Stimulated activated CD4-positive, alpha-beta T cell treated with anti-CD3 and anti-CD28 coated beads, Interleukin-4, amount 100 ng/mL, for 48 hours (primary cell): ENCODE data around the gene CST11.
"Not testable (repeated sequence)": the region's sequence is repeated elsewhere in the genome, so short reads cannot be mapped to it uniquely, and the experiment has no call there.

Experiments
- DNase-seq, 2 donors: peaks; one replicate each; pipeline ENCODE4 v3.0.0-alpha.2; 2020; ENCODE audit warnings: low read depth in 2 of 2

CST11 gene, protein sequence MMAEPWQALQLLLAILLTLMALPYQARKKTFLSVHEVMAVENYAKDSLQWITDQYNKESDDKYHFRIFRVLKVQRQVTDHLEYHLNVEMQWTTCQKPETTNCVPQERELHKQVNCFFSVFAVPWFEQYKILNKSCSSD

DNA sequence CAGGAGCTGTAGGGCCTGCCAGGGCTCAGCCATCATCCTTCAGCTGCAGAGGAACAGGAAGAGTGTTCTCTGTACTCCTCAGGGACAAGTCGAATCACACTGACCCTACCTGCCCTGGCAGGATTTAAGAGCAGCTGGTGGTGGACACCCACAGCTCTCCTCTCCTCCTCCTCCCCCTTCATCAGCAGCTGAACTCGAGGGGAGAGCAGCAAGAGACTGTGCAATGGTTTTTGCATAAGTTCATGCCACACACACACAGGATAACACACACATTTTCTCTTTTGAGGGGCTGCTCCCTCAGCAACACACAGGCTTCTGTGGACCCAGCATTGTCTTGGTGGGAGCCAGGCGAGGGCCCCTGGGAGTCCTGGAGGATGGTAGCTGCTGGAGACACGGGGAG is at the start of gene CST11:
CST11 (minus strand) TSS at position 101 of the 400 bp plus-strand sequence; CDS start at position 36, 65 bp downstream.
- no peak for DNase-seq

DNA sequence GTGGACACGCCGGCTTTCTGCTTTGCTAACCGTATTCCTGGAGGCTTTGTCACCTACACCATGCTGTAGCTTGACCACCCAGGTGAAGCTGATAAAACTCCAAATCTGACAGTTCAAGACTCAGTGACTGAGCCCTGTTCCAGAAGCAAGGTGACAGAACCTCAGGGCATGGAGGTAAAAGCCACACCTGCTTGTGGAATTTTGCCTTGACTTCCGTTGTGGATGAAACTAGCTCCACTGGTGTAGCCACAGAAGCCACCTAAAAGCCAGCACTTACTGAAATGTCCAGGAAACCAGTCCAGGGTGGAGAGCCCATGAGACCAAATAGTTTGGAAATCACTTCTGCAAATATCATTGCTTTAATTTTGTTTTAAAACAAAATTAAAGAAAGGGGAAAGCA is 49.2 kb upstream of the CST11 start:
- no peak for DNase-seq

DNA sequence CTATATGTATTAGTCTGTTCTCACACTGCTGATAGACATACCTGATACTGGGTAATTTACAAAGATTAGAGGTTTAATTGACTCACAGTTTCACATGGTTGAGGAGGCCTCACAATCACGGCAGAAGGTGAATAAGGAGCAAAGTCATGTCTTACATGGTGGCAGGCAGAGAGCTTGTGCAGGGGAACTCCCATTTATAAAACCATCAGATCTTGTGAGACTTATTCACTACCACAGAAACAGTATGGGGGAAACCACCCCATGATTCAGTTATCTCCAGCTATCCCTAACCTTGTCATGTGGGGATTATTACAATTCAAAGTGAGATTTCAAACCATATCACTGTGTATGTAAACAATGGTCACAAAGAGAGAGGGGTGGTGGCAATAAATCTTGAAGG is 44.9 kb upstream of the CST11 start:
- DNase-seq, result peak in 1 of 2 donors; percentile 16

DNA sequence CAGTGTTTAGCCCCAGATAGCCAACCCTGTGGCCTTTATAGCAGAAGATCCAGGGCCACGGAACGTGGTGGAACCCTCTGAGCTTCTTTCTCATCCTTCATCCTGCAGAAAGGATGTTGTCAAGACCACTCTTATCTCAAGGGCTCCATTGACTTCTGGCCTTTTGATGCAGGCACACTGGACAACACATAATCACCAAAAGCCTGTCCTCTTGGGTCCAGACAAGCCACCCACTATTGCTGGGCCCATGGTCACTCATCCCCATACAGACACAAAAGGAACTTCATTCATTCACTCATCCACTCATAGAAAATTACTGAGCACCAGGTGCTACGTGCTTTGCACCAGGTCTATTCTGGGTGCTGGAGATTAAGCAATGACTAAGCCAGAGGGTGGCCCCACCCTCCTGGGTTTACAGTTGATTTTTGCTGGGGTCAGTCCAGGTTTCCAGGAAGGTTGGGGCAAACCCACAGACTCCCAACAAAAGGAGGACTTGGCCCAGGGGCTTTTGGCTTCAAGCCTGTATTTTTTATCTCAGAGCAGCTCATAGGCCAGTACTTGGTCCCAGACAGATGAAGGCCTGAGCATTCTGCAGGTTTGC is 40.6 kb upstream of the CST11 start:
- no peak for DNase-seq

DNA sequence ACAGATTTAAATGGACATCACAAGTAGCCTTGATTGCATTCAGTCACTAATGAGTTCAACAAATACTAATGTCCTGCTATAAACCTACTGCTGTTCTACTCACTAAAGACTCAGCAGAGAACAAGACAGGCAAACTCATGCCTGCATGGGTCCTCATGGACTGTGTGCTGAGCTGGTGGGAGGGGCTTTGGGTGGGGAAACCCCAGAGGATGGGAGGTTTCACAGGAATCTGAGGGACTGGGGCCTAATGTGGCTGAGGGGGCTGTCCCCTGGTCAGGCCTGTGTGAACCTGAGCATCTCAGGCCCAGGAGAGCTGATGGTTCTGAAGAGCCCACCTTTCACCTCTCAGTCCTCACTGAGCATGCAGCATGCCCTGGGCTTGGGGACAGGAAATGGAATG is 39.6 kb upstream of the CST11 start:
- no peak for DNase-seq

DNA sequence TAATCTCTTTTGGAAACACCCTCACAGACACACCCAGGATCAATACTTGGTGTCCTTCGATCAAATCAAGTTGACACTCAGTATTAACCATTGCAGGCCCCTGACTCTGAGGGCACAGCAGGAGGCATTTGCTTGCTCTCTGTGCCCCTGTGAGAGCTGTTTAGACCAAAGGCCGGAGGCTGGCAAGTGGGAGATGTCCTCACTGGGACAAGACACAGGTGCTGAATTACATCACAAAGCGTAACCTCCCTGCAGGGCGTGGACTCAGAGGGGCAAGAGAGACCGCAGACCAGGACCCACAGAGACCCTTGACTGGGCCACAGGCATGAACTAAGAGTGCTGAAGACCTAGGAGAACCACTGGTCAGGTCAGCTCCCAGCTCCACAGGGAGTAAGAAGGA is 38.1 kb upstream of the CST11 start, which contains the start of gene CST8:
CST8 (plus strand) TSS at position 301 of the 400 bp plus-strand sequence. CDS start 551 bp downstream, outside the sequence.
- no peak for DNase-seq

DNA sequence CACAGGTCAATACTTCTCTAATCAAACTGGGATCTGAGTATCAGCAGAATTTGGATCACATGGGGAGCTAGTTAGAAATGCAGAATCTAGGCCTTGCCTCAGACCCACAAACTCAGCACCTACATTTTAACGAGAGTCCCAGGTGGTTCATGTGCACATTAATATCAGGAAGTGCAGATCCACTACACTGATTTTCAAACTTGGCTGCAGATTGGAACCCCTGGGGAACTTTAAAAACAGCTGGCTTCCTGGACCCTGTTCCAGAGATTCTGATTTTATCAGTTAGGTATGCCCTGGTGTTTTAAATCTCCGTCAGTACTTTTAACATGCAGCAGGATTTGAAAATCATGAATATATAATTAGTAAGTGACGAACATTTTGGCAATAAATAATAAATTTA is 36.3 kb upstream of the CST11 start:
- DNase-seq, result no peak

DNA sequence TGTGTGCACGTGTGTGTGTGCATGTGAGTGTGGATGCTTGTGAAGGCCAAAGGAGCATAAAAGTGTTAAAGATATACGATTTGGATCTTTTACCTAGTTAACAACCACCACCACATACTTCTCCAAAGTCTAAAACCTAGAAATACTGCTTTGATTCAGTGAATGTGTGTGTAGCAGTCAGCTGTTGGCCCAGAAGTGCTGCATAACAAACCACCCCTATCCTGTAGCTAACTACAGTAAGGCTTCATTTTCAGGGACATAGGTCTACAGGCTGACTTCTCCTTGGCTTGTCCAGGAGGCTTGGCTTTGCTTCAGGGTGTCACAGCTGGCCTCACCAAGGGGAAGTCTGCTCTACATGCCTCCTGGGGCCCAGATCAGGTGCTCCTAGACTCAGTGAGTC is 35.8 kb upstream of the CST11 start:
- no peak for DNase-seq

DNA sequence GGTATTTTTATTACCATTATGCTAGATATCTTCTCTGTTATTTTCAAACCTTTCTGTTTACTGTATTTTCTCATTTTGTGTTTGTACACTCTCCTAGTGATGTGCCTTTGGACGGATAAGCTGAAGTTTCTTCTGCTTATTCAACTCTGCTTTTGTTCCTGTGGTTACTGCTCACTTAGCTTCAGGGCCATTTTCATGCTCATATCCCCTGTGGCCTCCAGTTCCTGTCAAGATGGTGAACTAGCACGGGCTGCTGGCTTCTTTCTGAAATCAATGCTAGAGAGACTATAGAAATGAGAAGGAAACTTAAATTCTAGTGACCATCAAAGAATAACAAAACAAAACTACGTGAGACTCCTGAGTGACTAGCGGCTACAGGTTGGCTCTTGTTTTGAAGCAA is 31.4 kb upstream of the CST11 start:
- no peak for DNase-seq

DNA sequence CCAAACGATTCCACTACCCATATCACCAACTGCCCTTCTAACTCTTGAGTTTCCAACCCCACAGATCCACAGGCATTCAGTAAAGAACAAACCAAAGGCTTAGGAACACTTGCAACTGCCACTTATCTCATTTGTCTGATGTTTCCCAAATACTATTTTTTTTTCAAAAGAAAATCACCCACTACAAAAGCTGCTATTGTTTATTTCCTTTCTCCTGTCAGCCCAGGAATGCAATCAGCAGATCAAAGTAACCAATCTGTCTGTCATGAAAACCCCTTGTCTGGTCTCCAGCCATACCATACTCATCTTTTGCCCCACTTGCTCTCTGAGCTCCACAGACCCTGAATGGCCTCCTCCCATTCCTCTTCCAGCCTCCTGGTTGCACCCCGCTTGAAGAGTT is 29.5 kb upstream of the CST11 start:
- DNase-seq, result no peak

DNA sequence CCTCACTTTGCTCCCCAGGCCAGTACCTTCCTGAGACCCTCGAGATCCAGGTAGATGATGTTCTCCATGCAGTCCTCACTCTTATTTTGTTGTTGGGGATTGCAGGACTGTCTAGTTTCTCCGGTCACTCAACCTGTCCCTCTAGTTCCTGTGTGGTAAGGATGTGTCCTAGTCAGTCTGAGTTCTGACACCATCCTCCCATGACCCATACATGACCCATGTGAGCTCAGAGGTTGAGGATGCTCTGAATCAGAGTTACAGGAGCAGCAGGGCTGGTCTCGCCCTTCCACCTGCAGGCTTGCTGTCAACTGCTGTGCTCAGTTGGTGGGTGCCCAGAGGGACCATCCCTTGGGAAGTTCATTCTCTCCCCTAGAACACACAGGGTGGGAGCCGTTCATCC is 26.4 kb upstream of the CST11 start:
- DNase-seq, result no peak

DNA sequence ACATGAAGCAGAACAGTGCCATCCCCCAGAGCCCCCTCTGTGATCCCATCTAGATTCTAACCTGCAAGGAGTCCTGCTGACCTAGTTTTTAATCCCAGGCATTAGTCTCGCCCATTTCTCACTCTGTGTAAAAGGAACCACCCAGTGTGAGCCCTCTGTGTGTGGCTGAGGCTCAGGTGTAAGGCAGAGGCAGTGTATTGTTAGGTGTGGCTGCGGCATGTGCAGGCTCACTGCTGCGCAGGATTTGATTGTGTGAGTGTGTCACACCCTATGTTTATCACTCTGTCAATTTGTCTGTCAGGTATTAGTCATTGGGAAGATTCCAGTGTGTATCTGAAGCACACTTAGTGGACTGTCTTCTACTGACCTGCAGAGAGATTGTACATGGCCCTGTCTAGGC is 24.5 kb upstream of the CST11 start:
- no peak for DNase-seq

DNA sequence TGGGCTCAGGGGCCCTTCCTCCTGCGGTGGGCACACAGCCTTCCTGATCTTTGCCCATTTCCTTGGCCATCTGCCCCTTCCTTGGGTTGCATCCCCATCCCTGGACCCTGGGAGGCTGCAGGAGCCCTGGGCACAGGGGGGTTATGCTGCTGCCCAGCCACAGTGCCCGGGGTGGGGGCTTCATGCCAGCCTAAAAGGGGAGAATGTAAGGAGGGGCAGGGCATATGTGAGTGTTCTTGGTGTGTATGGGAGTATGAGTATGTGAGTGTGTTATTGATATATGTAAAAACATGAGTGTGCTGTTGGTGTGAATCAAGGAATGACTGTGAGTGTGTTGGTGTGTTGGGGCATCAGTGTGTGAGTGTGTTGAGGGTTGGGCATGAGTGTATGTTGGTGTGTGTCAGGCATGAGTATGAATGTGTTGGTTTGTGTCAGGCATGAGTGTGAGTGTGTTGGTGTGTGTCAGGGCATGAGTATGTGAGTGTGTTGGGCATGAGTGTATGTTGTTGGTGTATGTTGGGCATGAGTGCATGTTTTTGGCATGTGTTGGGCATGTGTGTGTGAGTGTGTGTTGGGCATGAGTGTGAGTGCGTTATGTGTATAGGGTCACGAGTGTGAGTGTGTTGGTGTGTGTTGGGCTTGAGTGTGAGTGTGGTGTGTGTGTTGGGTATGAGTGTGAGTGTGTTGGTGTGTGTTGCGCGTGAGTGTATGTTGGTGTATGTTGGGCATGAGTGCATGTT is 23.5 kb upstream of the CST11 start:
- no peak for DNase-seq

DNA sequence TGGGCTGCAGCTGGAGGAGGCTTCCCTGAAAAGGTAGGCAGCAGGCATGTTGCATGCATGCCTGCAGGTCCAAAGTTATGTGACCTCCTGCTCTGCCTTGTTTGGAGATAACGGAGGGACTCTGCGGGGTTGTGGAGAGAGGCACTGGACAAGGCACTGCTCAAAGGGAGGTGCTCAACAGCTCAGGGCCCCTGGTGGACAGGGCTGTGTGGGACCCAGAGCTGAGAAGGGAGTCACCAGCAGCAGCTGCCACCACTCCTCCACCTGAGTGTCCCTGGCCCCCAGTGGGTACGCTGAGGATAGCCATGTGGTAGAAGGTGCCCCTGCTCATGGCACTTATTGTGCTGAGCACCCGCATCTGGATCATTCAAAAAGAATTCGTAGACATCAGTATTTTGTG is 22.7 kb upstream of the CST11 start:
- DNase-seq, result no peak

DNA sequence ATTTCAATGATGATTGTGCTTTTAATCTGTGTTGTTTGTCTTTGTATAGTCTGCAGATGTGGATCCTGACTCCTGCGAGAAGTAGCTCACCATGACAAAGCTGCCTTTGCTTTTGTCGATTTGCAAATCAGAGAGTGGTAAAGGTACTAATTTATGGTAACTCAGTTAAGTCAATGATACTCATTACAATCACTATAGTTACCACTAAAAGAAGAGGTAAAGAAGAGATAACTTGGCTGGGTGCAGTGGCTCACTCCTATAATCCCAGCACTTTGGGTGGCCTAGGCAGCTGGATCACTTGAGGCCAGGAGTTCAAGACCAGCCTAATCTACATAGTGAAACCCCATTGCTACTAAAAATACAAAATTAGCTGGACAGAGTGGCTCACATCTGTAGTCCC is 20.6 kb upstream of the CST11 start:
- not testable (repeated sequence) for DNase-seq

DNA sequence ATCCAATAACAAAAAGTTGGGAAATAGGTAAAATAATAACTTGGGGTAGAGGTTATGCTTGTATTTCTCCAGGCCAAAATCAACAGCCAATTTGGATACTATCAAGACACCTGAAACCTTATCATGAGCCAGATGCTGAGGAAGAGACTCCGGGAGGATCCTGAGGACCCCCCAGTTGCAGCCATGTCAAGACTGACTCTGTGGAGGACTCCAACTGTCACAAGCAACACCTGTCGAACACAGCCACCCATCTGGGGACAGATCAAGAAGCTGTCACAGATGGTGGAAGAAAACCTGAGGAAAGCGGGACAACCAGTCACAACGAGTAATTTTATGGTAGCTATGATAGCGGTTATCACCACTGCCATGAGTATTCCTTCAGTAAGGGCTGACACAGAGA is 19.6 kb upstream of the CST11 start:
- not testable (repeated sequence) for DNase-seq

DNA sequence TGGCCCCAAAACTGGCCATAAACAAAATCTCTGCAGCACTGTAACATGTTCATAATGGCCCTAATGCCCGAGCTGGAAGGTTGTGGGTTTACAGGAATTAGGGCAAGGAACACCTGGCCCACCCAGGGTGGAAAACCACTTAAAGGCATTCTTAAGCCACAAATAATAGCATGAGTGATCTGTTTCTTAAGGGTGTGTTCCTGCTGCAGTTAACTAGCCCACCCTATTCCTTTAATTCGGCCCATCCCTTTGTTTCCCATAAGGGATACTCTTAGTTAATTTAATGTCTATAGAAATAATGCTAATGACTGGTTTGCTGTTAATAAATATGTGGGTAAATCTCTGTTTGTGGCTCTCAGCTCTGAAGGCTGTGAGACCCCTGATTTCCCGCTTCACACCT is 14.3 kb upstream of the CST11 start:
- DNase-seq, result not testable (repeated sequence)

DNA sequence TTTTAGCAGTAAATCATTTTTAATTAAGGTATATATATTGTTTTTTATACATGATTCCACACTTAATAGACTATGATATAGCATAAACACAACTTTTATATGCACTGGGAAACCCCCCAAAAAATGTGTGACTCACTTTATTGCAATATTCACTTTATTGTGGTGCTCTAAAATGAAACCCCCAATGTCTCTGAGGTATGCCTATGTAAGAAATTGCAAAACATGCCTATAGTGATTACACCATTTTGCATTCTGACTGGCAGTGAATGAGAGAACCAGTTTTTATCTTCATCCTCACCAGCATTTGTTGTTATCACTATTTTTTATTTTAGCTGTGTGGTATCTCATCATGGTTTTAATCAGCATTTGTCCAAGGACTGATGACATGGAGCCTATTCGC is 8.5 kb upstream of the CST11 start:
- no peak for DNase-seq

DNA sequence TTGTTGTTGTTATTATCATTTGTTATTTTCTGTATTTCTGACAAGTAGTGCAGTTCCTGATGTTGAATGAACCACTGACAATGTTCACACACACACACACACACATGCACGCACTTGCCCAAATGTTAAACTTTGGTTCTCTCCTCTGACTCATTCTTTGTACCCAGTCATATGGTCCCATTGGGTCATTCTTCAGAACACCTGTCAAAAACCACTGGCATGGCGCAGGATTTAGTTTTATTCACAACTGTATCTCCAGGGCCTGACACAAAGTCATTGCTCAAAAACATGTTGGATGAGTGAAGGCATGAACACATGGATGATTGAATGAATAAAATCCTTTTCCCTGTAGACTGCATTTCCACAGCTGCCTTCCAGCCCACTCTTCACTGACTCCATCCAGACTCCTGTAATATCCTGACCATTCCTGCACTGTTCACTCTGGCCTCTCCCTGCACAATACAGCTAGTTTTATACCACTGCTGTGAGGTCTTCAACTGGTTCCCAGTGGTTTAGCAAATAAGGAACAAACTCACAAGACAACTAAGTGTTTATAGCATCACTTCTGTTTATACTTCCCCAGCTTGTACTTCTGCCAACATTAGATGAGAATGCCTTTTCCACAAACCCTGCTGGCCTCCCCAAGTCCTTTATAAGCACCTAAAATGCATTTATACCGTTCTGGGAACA is 6.9 kb upstream of the CST11 start:
- no peak for DNase-seq

DNA sequence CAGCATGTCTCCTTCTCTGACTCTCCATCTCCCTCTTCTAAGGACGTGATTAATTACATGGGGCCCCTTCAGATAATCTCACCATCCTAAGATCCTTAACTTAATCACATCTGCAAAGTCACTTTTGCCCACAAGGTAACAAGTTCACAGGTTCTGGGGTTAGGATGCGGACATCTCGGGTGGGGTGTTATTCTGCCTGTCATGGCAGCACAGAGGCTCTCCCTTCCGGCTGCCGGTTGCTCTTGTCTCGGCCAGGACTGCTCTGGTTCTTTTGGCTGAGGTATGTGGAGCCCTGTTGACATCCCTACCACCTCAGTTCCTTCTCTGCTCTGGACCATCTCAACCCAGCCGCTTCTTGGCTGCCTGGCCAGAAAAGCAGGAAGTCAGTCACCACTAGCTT is 4.2 kb upstream of the CST11 start:
- DNase-seq, result no peak

DNA sequence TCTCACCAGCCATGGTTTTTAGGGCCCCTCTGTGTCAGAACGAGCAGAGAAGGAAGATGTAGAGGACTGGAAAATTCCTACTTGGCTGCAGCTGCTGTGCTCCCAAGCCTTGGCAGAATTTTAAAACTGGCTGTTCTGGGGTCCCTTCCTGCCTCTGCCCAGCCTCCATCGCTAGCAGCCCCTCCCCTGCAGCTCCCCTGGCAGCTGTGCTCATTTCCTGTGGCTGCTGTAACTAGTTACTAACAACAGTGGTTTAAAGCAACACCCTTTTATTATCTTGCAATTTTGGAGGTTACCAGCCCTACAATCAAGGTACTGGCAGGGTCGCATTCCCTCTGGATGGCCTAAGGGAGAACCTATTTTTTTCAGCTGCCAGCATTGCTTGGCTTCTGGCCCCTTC is 3.7 kb upstream of the CST11 start:
- DNase-seq, result no peak

DNA sequence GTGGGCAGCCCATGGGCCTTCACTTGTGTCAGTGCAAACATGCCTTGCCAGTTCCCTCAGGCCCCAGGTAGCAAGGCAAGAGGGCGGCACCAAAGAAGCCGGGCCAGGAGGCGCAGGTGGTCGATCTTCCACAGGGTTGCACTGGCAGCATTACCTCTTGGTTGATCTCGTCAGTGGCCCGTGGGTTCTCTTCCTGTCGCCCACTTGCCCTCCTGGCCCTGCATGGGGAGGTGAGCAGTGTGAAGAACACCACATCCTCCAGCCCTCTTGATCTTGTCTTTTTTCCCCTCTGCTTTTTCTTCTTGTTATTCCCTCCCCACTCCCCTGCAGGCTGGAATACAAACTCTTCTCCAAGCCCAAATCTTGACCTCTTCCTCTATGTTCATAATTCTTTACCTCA is 3.0 kb upstream of the CST11 start:
- DNase-seq, result no peak

DNA sequence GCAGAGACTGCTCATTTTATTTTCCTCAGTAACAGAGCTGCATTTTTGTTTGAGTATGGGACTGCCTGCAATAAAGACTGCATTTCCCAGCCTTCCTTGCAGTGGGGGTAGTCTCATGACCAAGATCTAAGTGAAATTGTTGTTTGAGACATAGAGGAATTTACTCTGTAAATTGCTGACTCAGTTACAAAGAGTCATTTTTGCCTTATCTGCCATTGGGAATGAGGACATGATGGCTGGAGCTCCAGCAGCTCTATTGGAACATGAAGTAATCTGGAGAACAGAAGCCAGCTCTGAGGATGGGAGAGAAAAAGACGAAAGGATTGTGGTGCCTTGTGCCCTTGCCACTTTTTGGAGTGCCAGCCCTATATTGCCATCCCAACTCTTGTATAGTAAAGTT is 2.1 kb upstream of the CST11 start:
- no peak for DNase-seq
